H9 (cell line): Measurements from ENCODE around the gene ITGAX. TPM values are rescaled to one million over a fixed set of nuclear protein-coding genes. Genes with fewer than 3 reads are reported as not detected.
A peak's percentile ranks its signal among the peaks of the same experiment; 100 is the strongest.

Experiments
- DNase-seq: peaks from one replicate; pipeline ENCODE4 v3.0.0-alpha.2; 2017
- H2AFZ ChIP-seq: one replicate; pipeline ENCODE4 v1.6.1; 2013; ENCODE audit warnings: mild to moderate bottlenecking, low read length, control low read depth, moderate library complexity
- H2AK5ac ChIP-seq: 2 replicates; pipeline ENCODE4 v1.6.1; 2013; ENCODE audit warnings: low read length, control low read depth, mixed read lengths; ENCODE audit not compliant: insufficient read length
- H2BK120ac ChIP-seq: one replicate; pipeline ENCODE4 v1.6.1; 2013; ENCODE audit warnings: low read depth, mild to moderate bottlenecking, low read length, control low read depth, inconsistent platforms; ENCODE audit not compliant: poor library complexity, severe bottlenecking
- H2BK12ac ChIP-seq: 2 replicates; pipeline ENCODE4 v1.6.1; 2013; ENCODE audit warnings: low read length, control low read depth, mixed read lengths, low read depth; ENCODE audit not compliant: insufficient read length
- H2BK15ac ChIP-seq: 2 replicates; pipeline ENCODE4 v1.6.1; 2013; ENCODE audit warnings: low read depth, low read length, control low read depth
- H2BK20ac ChIP-seq: one replicate; pipeline ENCODE4 v1.6.1; 2013; ENCODE audit warnings: low read depth, mild to moderate bottlenecking, low read length, control low read depth, inconsistent platforms; ENCODE audit not compliant: poor library complexity, severe bottlenecking
- H2BK5ac ChIP-seq: 2 replicates; pipeline ENCODE4 v1.6.1; 2013; ENCODE audit warnings: low read length, control low read depth, mixed read lengths; ENCODE audit not compliant: insufficient read length
- H3K14ac ChIP-seq: 2 replicates; pipeline ENCODE4 v1.6.1; 2013; ENCODE audit warnings: low read length, control low read depth; ENCODE audit not compliant: insufficient read depth
- H3K18ac ChIP-seq: 2 replicates; pipeline ENCODE4 v1.6.1; 2013; ENCODE audit warnings: low read depth, mild to moderate bottlenecking, mixed read lengths, low read length, control low read depth; ENCODE audit not compliant: insufficient read length
- H3K23ac ChIP-seq: 2 replicates; pipeline ENCODE4 v1.6.1; 2013; ENCODE audit warnings: low read length, control low read depth, mixed read lengths, low read depth; ENCODE audit not compliant: insufficient read length
- H3K23me2 ChIP-seq: 2 replicates; pipeline ENCODE4 v1.6.1; 2013; ENCODE audit warnings: low read depth, mild to moderate bottlenecking, mixed read lengths, low read length, control low read depth; ENCODE audit not compliant: insufficient read length, poor library complexity, severe bottlenecking
- H3K27ac ChIP-seq: 2 replicates; pipeline ENCODE4 v1.5.1; 2013; ENCODE audit warnings: low read length, control low read depth, mixed read lengths, low read depth; ENCODE audit not compliant: insufficient read length
- H3K27me3 ChIP-seq: 2 replicates; pipeline ENCODE4 v1.6.1; 2013; ENCODE audit warnings: low read length, control low read depth, inconsistent platforms; ENCODE audit not compliant: insufficient read depth
- H3K4ac ChIP-seq: 2 replicates; pipeline ENCODE4 v1.6.1; 2013; ENCODE audit warnings: low read depth, mild to moderate bottlenecking, control low read depth, inconsistent platforms, low read length, moderate library complexity
- H3K4me1 ChIP-seq: 2 replicates; pipeline ENCODE4 v1.6.1; 2013; ENCODE audit warnings: low read length, control low read depth, inconsistent platforms; ENCODE audit not compliant: insufficient read depth
- H3K4me2 ChIP-seq: 2 replicates; pipeline ENCODE4 v1.6.1; 2013; ENCODE audit warnings: low read length, control low read depth, mixed read lengths; ENCODE audit not compliant: insufficient read length, insufficient read depth
- H3K56ac ChIP-seq: 2 replicates; pipeline ENCODE4 v1.6.1; 2013; ENCODE audit warnings: low read depth, mild to moderate bottlenecking, mixed read lengths, low read length, control low read depth; ENCODE audit not compliant: insufficient read length
- H3K79me1 ChIP-seq: 2 replicates; pipeline ENCODE4 v1.6.1; 2013; ENCODE audit warnings: low read depth, mild to moderate bottlenecking, moderate library complexity, low read length, control low read depth, inconsistent platforms; ENCODE audit not compliant: insufficient read depth, poor library complexity, severe bottlenecking
- H3K79me2 ChIP-seq: 2 replicates; pipeline ENCODE4 v1.6.1; 2013; ENCODE audit warnings: low read length, control low read depth, inconsistent platforms; ENCODE audit not compliant: insufficient read depth
- H3K9ac ChIP-seq: 2 replicates; pipeline ENCODE4 v1.6.1; 2013; ENCODE audit warnings: low read length, control low read depth, mixed read lengths; ENCODE audit not compliant: insufficient read length; ENCODE audit errors: extremely low read depth
- H3K9me3 ChIP-seq: one replicate; pipeline ENCODE4 v1.6.1; 2013; ENCODE audit warnings: low read depth, low read length, inconsistent platforms; ENCODE audit not compliant: control insufficient read depth
- H3T11ph ChIP-seq: one replicate; pipeline ENCODE4 v1.6.1; 2013; ENCODE audit warnings: mild to moderate bottlenecking, low read length, control low read depth, inconsistent platforms
- H4K20me1 ChIP-seq: one replicate; pipeline ENCODE4 v1.6.1; 2013; ENCODE audit not compliant: control insufficient read depth, insufficient read length, insufficient read depth
- H4K5ac ChIP-seq: 2 replicates; pipeline ENCODE4 v1.6.1; 2013; ENCODE audit warnings: low read depth, mild to moderate bottlenecking, mixed read lengths, low read length, control low read depth; ENCODE audit not compliant: insufficient read length
- H4K8ac ChIP-seq: replicated peaks from 2 replicates; pipeline ENCODE4 v1.6.1; 2013; ENCODE audit warnings: low read length, control low read depth, mixed read lengths, low read depth; ENCODE audit not compliant: insufficient read length
- H4K91ac ChIP-seq: 2 replicates; pipeline ENCODE4 v1.6.1; 2013; ENCODE audit warnings: low read depth, mild to moderate bottlenecking, moderate library complexity, mixed read lengths, low read length, control low read depth; ENCODE audit not compliant: insufficient read length
- H3K27ac Mint-ChIP-seq, 3 experiments: 2 replicates in 2 of 3; 3 replicates in 1 of 3; pipeline ENCODE4 v1.8.0; 2020 to 2021; ENCODE audit warnings: mixed read lengths in 3 of 3, mild to moderate bottlenecking in 1 of 3, moderate library complexity in 1 of 3
- H3K27me3 Mint-ChIP-seq: 2 replicates; pipeline ENCODE4 v1.8.0; 2021; ENCODE audit warnings: low read depth, mild to moderate bottlenecking, moderate library complexity, mixed read lengths
- H3K36me3 Mint-ChIP-seq, 3 experiments: 2 replicates in 2 of 3; 3 replicates in 1 of 3; pipeline ENCODE4 v1.8.0; 2020 to 2021; ENCODE audit warnings: low read depth in 3 of 3, mixed read lengths in 3 of 3; ENCODE audit not compliant: insufficient read depth in 1 of 3
- H3K4me1 Mint-ChIP-seq, 2 experiments: 2 replicates each; pipeline ENCODE4 v1.8.0; 2020; ENCODE audit warnings: mixed read lengths in 2 of 2
- H3K4me3 Mint-ChIP-seq, 2 experiments: 2 replicates in 1 of 2; 3 replicates in 1 of 2; pipeline ENCODE4 v1.8.0; 2020 to 2021; ENCODE audit warnings: mild to moderate bottlenecking in 2 of 2, mixed read lengths in 2 of 2, moderate library complexity in 1 of 2
- H3K9me3 Mint-ChIP-seq, 2 experiments: 2 replicates in 1 of 2; 3 replicates in 1 of 2; pipeline ENCODE4 v1.8.0; 2020; ENCODE audit warnings: mild to moderate bottlenecking in 2 of 2, mixed read lengths in 2 of 2, moderate library complexity in 1 of 2
- CTCF ChIP-seq: fragments of 200-600 bp; sonication (generic); conservative IDR thresholded peaks from 3 replicates; pipeline ENCODE4 v1.8.0; 2021; ENCODE audit warnings: antibody characterized with exemption, mild to moderate bottlenecking
- WGBS: extraction: QIAGEN DNeasy Blood & Tissue Kit; methylation state at CpG from one replicate; pipeline ENCODE4 v1.1.7; 2013; ENCODE audit warnings: missing lambda C conversion rate, low lambda C conversion rate, mixed read lengths; ENCODE audit not compliant: insufficient read length; ENCODE audit errors: extremely low coverage; 5-methylcytosine and 5-hydroxymethylcytosine counted together
- total RNA-seq: library from RNA; stranded (reverse); gene quantifications from 2 replicates; pipeline ENCODE4 v1.2.1, GENCODE V29; 2021

Gene ITGAX
- total RNA-seq, 1 experiment from 2014 or later = 0.28 TPM

- Histone ChIP-seq H2BK120ac (no peak overlapping the region), H4K20me1 (no peaks in the 10 kb centered on the region), H3K79me1 (no peaks in the 10 kb centered on the region), H3K9me3 (no peaks in the 10 kb centered on the region), H3K23ac (no peak overlapping the region), H4K91ac (no peak overlapping the region), H2BK12ac (no peak overlapping the region), H3K4me1 (no peaks in the 10 kb centered on the region), H3T11ph (no peak overlapping the region), H3K27me3 (no peaks in the 10 kb centered on the region), H4K5ac (no peak overlapping the region), H3K4me2 (no peak overlapping the region), H3K27ac (no peak overlapping the region), H3K56ac (no peak overlapping the region), H3K18ac (no peak overlapping the region), H2BK5ac (no peak overlapping the region), H3K14ac (no peak overlapping the region), H2BK20ac (no peak overlapping the region), H3K4ac (no peak overlapping the region), H3K23me2 (no peaks in the 10 kb centered on the region), H3K9ac (no peak overlapping the region), H4K8ac (no peak overlapping the region), H3K79me2 (no peaks in the 10 kb centered on the region), H2BK15ac (no peak overlapping the region), H2AK5ac (no peak overlapping the region), H2AFZ (no peak overlapping the region)
- Mint-ChIP-seq H3K4me1 (peaks cover 10 to 15% of the 10 kb centered on the region in 2 experiments), H3K27ac (peak overlapping the region in 2 of 3 experiments; percentile 23 to 86; a peak in 2 of 7 replicates), H3K27me3 (peaks cover 11% of the 10 kb centered on the region), H3K4me3 (no peak overlapping the region), H3K9me3 (no peaks in the 10 kb centered on the region; a peak in 2 of 5 replicates), H3K36me3 (no peaks in the 10 kb centered on the region)
- DNase-seq = peak; percentile 55
- WGBS = no CpG with 5 or more reads among the region's 28 CpGs
- 0 out of 3 replicates have a peak, but pooled peaks have one; percentile 23 for TF ChIP-seq CTCF
These were observed 1.8 kb downstream of the ITGAX start for GRCh38 chr16:31356566-31357323.
